Stimulated activated naive CD8-positive, alpha-beta T cell treated with anti-CD3 and anti-CD28 coated beads, Interleukin-15, amount 100 ng/mL, for 72 hours (primary cell): Measurements from ENCODE around the gene JAZF1.

Source experiments
- ATAC-seq: fragments of 150-1000 bp; cut with Tn5 transposase; 2 replicates; pipeline ENCODE4 v1.10.0; 2021; ENCODE audit warnings: mild to moderate bottlenecking, moderate library complexity
- DNase-seq, 2 donors: peaks; one replicate each; pipeline ENCODE4 v3.0.0; 2021 to 2022
- H3K27ac Mint-ChIP-seq, 2 donors: one replicate each; pipeline ENCODE4 v1.8.0; 2022; ENCODE audit warnings: mild to moderate bottlenecking in 2 of 2, mixed read lengths in 2 of 2, moderate library complexity in 2 of 2
- H3K27me3 Mint-ChIP-seq: one replicate; pipeline ENCODE4 v1.8.0; 2022; ENCODE audit warnings: mixed read lengths
- H3K4me1 Mint-ChIP-seq: one replicate; pipeline ENCODE4 v1.8.0; 2022; ENCODE audit warnings: mild to moderate bottlenecking, mixed read lengths
- H3K4me3 Mint-ChIP-seq, 2 donors: one replicate each; pipeline ENCODE4 v1.8.0; 2022; ENCODE audit warnings: mild to moderate bottlenecking in 2 of 2, mixed read lengths in 2 of 2, moderate library complexity in 1 of 2
- H3K9me3 Mint-ChIP-seq, 2 donors: one replicate each; pipeline ENCODE4 v1.8.0; 2022; ENCODE audit warnings: mixed read lengths in 2 of 2

JAZF1 gene

GRCh38 chr7:27947586-27948278 lies 232.9 kb downstream of the JAZF1 start:
- Mint-ChIP-seq H3K27me3 (no peaks in the 10 kb centered on the region), H3K4me3 (no peak overlapping the region), H3K27ac (no peak overlapping the region), H3K9me3 (no peaks in the 10 kb centered on the region), H3K4me1 (no peaks in the 10 kb centered on the region)
- ATAC-seq (no peak), DNase-seq (no peak)

- Mint-ChIP-seq H3K9me3 (no peaks in the 10 kb centered on the region), H3K27me3 (no peaks in the 10 kb centered on the region), H3K27ac (no peak overlapping the region), H3K4me1 (no peaks in the 10 kb centered on the region), H3K4me3 (no peak overlapping the region)
- ATAC-seq (no peak), DNase-seq (no peak)
Observed at GRCh38 chr7:27946351-27946750, 234.2 kb downstream of the JAZF1 start.

- no peaks in the 10 kb centered on the region for H3K27me3 Mint-ChIP-seq
- no peaks in the 10 kb centered on the region for H3K9me3 Mint-ChIP-seq
- DNase-seq (no peak), ATAC-seq (no peak)
- no peak overlapping the region for H3K4me3 Mint-ChIP-seq
- no peak overlapping the region for H3K27ac Mint-ChIP-seq
- H3K4me1 Mint-ChIP-seq, result no peaks in the 10 kb centered on the region
Observed at GRCh38 chr7:27945058-27945795, 235.4 kb downstream of the JAZF1 start.

DNA sequence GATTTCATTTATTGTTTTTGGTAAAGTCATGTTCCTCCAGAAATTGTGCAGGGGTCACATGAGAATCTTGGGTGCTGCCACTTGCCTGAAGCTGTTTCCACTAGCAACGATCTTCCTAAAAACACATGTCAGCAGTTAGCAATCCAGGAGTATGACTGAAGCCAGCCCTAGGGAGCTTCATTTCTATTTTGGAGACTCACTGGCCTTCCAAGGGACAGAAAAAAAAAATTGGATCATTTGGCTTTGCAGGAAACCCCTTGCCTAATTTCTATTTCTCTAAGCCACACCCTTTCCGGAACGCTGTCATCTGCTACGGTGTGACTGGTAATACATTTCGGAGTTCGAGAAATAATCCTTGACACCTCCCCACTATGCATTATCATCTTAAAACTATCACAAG lies 236.0 kb downstream of the JAZF1 start:
- DNase-seq (no peak), ATAC-seq (no peak)
- no peak overlapping the region for H3K4me3 Mint-ChIP-seq
- no peaks in the 10 kb centered on the region for H3K4me1 Mint-ChIP-seq
- no peaks in the 10 kb centered on the region for H3K9me3 Mint-ChIP-seq
- H3K27me3 Mint-ChIP-seq, result no peaks in the 10 kb centered on the region
- H3K27ac Mint-ChIP-seq, result no peak overlapping the region

DNA sequence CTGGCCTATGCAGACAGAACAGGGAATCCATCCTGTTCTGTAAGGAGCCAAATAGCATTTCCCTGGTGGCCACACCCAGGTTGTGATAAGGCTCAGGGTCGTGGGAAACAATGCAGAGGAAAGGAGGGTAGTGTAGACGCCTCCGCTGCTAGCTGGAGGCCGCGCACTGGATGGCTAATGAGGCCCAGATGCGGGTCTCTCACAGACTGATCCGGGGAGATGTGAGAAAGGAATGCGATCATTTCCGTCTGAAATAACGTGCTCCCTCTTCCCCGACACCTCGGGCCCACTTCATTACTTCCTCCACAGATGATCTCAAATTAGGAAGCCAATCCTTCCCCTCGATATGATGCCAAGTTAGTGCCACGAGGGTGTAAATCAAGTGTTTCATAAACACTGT lies 237.4 kb downstream of the JAZF1 start:
- Mint-ChIP-seq H3K4me1 (no peaks in the 10 kb centered on the region), H3K27ac (no peak overlapping the region), H3K4me3 (no peak overlapping the region), H3K27me3 (no peaks in the 10 kb centered on the region), H3K9me3 (no peaks in the 10 kb centered on the region)
- no peak for DNase-seq
- ATAC-seq, result no peak

- Mint-ChIP-seq H3K27ac (no peak overlapping the region), H3K9me3 (no peaks in the 10 kb centered on the region), H3K27me3 (no peaks in the 10 kb centered on the region), H3K4me1 (no peaks in the 10 kb centered on the region), H3K4me3 (no peak overlapping the region)
- ATAC-seq (no peak), DNase-seq (no peak)
Observed at GRCh38 chr7:27942711-27943110, 237.9 kb downstream of the JAZF1 start.

- ATAC-seq (no peak), DNase-seq (no peak)
- H3K4me3 Mint-ChIP-seq, result no peak overlapping the region
- H3K4me1 Mint-ChIP-seq, result no peaks in the 10 kb centered on the region
- H3K9me3 Mint-ChIP-seq, result no peaks in the 10 kb centered on the region
- H3K27ac Mint-ChIP-seq, result no peak overlapping the region
- H3K27me3 Mint-ChIP-seq, result no peaks in the 10 kb centered on the region
Observed at GRCh38 chr7:27941522-27941921, 239.1 kb downstream of the JAZF1 start.

GRCh38 chr7:27940341-27940740 lies 240.3 kb downstream of the JAZF1 start:
- Mint-ChIP-seq H3K9me3 (no peaks in the 10 kb centered on the region), H3K4me3 (no peak overlapping the region), H3K4me1 (no peaks in the 10 kb centered on the region), H3K27me3 (no peaks in the 10 kb centered on the region), H3K27ac (no peak overlapping the region)
- ATAC-seq (no peak), DNase-seq (no peak)

DNA sequence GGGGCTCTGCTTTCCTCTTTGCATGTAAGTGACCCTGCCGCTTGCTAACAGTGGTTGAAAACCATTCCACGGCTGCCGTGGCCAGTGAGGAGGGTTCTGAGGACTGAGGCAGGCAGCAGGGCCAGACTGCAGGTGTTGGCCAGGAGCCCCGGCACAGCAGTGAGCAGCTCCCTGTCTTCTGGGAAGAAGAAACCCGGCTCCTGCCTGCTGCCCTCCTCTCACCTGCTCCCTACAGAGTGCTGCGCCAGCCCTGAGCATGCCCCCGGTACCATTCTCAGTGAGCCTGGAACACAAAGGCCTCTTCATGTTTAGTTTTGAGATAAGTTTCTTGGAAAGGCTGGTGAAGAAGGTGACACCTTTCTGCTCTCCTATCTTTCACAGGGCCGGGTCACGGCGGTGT lies 240.7 kb downstream of the JAZF1 start:
- Mint-ChIP-seq H3K4me3 (no peak overlapping the region), H3K27ac (no peak overlapping the region), H3K4me1 (no peaks in the 10 kb centered on the region), H3K9me3 (no peaks in the 10 kb centered on the region), H3K27me3 (no peaks in the 10 kb centered on the region)
- ATAC-seq, result no peak
- DNase-seq, result no peak

- H3K4me3 Mint-ChIP-seq, result no peak overlapping the region
- no peak for DNase-seq
- no peaks in the 10 kb centered on the region for H3K9me3 Mint-ChIP-seq
- no peak overlapping the region for H3K27ac Mint-ChIP-seq
- no peaks in the 10 kb centered on the region for H3K27me3 Mint-ChIP-seq
- no peak for ATAC-seq
- no peaks in the 10 kb centered on the region for H3K4me1 Mint-ChIP-seq
Observed at GRCh38 chr7:27936768-27937102, 243.9 kb downstream of the JAZF1 start.

GRCh38 chr7:27936047-27936767 lies 244.4 kb downstream of the JAZF1 start:
- no peaks in the 10 kb centered on the region for H3K4me1 Mint-ChIP-seq
- ATAC-seq (no peak), DNase-seq (no peak)
- H3K27me3 Mint-ChIP-seq, result no peaks in the 10 kb centered on the region
- H3K27ac Mint-ChIP-seq, result no peak overlapping the region
- no peak overlapping the region for H3K4me3 Mint-ChIP-seq
- H3K9me3 Mint-ChIP-seq, result no peaks in the 10 kb centered on the region

DNA sequence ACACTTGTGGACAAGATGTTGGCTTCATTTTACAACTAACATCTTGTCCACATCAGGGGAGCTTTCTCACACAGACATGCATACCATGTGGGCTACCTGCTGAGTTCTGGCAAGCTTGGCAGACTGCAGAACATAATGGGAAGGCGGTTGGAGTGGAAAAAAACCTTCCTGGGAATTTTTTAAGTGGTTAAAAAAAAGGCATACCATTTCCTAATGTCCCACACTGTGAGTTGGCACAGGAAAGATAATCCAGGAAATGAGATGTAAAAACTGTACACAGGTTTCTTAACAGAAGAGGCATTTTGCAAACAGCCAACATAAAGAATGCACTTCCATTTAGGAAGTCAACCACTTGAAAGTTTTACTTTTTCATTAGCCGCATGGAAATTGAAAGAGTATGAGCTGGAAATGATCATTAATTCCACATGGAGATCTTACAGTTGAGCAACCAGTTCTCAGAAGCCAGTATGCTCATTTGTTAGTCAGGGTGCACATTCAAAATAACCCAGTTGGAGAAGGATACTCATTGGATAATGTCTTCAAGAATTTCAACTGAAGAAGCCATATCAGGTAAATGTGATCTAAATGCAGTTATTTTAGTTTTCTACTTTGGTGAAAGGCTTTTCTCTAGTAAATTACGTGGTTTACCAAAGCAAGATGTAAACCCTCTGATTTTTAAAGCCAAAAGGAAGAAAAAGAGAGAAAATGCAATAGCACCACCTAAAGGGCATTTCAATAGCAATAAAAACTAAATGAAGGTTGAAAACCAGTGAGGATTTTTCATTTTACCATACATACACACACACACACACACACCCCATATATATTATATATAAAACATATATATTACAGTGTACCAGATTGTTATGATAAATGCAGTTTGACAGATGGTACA lies 246.7 kb downstream of the JAZF1 start:
- no peaks in the 10 kb centered on the region for H3K4me1 Mint-ChIP-seq
- no peaks in the 10 kb centered on the region for H3K9me3 Mint-ChIP-seq
- DNase-seq (no peak), ATAC-seq (no peak)
- no peak overlapping the region for H3K4me3 Mint-ChIP-seq
- H3K27me3 Mint-ChIP-seq, result no peaks in the 10 kb centered on the region
- no peak overlapping the region for H3K27ac Mint-ChIP-seq

DNA sequence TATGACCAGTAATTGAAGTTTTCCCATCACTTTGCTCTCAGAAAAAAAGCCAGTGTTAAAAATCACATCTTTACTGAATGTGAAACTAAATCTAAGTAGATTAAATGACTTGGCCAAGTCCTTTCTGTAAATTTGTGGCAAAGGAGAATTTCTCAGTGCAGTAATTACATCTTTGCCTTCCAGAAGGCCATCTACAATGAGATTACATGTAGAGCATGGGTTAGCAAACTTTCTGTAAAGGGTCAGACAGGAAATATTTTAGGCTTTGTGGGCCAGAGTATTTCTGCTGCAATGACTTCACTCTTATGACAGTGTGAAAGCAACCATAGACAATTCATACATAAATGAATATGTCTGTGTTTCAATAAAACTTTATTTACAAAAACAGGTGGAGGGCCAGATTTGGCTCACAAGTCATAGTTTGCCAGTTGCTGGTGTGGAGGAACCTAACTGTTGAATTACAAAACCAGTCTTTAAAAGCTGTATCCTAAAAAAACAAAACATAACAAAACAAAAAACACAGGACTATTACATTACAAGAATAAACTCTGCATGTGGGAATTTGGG lies 249.6 kb downstream of the JAZF1 start:
- ATAC-seq (peak; percentile 48), DNase-seq (no peak)
- no peak overlapping the region for H3K4me3 Mint-ChIP-seq
- no peaks in the 10 kb centered on the region for H3K27me3 Mint-ChIP-seq
- no peak overlapping the region for H3K27ac Mint-ChIP-seq
- peaks cover 8% of the 10 kb centered on the region for H3K4me1 Mint-ChIP-seq
- H3K9me3 Mint-ChIP-seq, result no peaks in the 10 kb centered on the region

GRCh38 chr7:27929127-27929526 lies 251.5 kb downstream of the JAZF1 start:
- H3K27ac Mint-ChIP-seq, result no peak overlapping the region
- no peaks in the 10 kb centered on the region for H3K27me3 Mint-ChIP-seq
- ATAC-seq (no peak), DNase-seq (no peak)
- peaks cover 14% of the 10 kb centered on the region for H3K4me1 Mint-ChIP-seq
- no peaks in the 10 kb centered on the region for H3K9me3 Mint-ChIP-seq
- H3K4me3 Mint-ChIP-seq, result no peak overlapping the region

GRCh38 chr7:27928001-27928400 lies 252.6 kb downstream of the JAZF1 start:
- H3K4me1 Mint-ChIP-seq, result peaks cover 14% of the 10 kb centered on the region
- no peaks in the 10 kb centered on the region for H3K27me3 Mint-ChIP-seq
- no peaks in the 10 kb centered on the region for H3K9me3 Mint-ChIP-seq
- H3K4me3 Mint-ChIP-seq, result no peak overlapping the region
- no peak overlapping the region for H3K27ac Mint-ChIP-seq
- DNase-seq (no peak), ATAC-seq (no peak)
